Kasumi-1 (cell line): ENCODE measurements around the gene ARHGAP26.
"Not testable (repeated sequence)": the region's sequence is repeated elsewhere in the genome, so short reads cannot be mapped to it uniquely, and the experiment has no call there.

Experiments
- DNase-seq, 2 experiments: peaks; one replicate each; lab custom pipeline; 2025; lab: John Stamatoyannopoulos, UW

Gene ARHGAP26

GRCh38 chr5:143085319-143085917, 315.2 kb downstream of the ARHGAP26 start:
- DNase-seq = no peak

GRCh38 chr5:143086546-143086907, 316.4 kb downstream of the ARHGAP26 start:
- DNase-seq = no peak

DNA sequence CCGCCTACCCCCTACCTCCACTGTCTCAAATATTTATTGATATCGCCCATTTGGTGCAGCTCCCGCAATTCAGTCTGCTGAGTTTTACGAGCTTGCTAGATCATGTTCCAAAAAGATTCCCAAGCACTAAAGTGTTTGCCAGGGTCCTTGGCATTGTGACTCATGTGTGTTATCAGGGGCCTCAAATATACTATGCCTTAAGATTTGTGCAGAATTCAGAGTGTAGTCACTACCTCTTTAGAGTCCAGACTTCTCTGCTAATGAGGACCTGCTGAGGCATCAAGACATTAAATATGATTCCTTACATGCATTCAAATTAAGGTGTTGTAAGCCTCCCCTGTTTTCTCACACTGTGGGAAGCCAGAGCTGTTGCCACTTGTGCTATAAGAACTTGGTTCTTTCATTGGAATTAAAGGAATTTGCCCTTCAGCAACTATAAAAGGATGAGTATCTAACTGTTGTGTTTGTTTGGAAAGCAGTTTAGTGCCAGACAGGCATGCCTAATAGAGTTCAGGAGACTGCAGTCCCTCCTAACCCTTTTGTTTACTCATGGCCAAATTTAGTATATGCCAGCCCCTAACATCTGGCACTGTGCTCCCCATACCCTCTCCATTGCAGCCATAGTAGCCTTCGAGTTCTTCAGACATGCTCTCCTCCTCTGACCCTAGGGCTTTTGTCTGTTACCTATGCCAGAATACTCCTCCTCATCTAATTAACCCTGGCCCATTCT, 316.9 kb downstream of the ARHGAP26 start:
- DNase-seq = no peak

DNA sequence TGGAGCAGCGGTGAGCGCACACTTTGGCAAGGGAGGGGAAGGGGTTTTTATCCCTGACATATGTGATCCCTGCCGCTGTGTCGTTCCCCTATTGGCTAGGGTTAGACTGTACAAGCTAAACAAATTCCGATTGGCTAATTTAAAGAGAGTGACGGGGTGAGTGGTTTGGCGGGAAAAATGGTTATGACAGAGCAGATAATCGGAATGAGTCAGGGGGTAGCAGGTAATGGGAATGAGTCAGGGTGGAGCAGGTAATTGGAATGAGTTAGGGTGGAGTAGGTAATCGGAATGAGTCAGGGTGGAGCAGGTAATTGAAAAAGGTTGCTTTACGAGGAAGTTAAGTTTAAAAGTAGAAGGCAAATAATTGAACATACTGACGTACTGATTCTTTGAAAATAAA, 318.5 kb downstream of the ARHGAP26 start:
- not testable (repeated sequence) for DNase-seq

GRCh38 chr5:143090044-143090443, 319.9 kb downstream of the ARHGAP26 start:
- DNase-seq = not testable (repeated sequence)

GRCh38 chr5:143092711-143093451, 322.7 kb downstream of the ARHGAP26 start:
- not testable (repeated sequence) for DNase-seq

GRCh38 chr5:143093452-143094086, 323.4 kb downstream of the ARHGAP26 start:
- DNase-seq = no peak

GRCh38 chr5:143094087-143094521, 323.9 kb downstream of the ARHGAP26 start:
- no peak for DNase-seq

- DNase-seq = not testable (repeated sequence)
Measured at GRCh38 chr5:143094608-143095007, 324.4 kb downstream of the ARHGAP26 start.

GRCh38 chr5:143101121-143101520, 330.9 kb downstream of the ARHGAP26 start:
- DNase-seq = no peak

- peak in 1 of 2 experiments; percentile 10 for DNase-seq
Measured at GRCh38 chr5:143101725-143102386, 331.7 kb downstream of the ARHGAP26 start.

- no peak for DNase-seq
Measured at GRCh38 chr5:143102411-143102810, 332.2 kb downstream of the ARHGAP26 start.

GRCh38 chr5:143105216-143105905, 335.2 kb downstream of the ARHGAP26 start:
- no peak for DNase-seq

DNA sequence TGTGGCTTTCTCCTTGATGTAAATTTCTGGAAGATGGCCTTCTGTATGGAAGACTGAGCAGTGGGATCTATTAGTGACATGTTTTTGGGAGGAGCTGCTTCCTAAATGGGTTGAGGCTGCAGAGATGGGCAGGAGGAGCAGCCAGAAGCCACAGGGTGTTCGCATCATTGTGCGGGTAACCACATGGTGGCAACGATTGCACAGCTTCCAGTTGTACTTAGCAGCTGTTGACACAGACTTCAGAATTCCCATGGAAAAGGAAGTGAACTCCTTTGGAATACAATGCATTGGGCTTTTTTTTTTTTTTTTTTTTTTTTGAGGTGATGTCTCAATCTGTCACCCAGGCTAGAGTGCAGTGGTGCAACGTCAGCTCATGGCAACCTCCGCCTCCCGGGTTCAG, 336.0 kb downstream of the ARHGAP26 start:
- no peak for DNase-seq

DNA sequence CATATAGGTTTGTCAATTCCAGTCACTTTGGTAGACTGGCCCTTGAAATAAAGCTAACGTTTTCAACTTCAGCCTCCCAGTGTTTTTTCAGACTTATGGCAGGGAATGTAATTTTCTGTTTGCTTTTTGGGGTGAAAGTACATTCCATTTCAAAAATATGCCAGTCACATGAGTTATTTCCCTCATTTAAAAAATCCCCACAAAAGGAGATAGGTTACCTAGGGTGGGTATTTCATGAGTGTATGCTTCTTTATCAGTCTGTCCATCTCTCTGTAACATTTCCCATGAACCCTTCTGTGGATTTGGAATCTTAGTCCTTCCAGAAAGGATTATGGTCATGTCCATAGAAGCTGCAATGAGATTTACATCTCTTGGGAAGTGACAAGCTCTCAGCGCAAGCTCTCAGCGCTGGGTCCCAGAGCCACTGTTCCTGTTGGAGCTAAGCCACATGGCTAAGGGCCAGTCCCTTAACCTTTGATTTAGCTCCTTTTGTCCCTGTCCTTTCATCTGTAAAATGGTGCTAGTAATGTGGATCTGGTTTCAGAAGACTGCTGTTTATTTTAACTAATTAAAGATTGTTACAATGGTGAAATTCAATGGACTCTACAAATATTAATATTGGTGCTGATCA, 338.4 kb downstream of the ARHGAP26 start:
- no peak for DNase-seq

DNA sequence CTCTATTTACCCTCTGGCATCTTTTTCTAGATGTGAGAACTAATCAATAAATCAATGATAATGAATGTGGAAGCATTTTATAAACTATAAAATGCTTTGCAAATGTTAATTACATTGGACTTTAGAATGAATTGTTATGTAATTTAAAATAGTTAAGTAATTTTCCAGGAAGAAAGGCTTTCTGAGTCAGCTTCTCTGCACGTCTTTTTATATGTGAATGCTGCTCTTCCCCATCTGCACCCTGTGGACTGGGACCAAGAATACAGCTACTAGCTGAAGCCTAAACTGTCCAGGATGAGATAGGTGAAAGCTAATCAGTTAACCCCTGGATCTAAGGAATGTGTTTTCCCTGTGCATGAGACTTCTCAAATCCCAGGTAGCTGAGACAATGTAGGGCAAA, 340.4 kb downstream of the ARHGAP26 start:
- DNase-seq = no peak

DNA sequence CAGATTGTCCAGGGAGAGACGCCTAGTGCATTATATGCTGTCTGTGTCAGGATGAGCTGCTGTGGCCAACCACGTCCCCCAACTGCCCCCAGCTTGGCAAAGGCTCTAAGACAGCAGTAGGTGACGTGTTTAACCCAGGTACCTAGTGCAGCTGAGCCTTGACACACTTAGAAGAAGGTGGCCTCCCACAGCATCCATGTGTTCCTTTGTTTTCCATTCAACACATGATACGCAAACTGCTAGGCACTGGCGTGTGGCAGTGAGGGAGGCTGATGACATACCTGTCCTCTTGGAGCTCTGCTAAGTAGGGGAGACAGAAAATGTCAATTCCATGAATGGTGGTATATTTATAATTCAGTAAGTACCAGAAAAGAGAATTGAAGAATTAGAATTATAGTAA, 341.6 kb downstream of the ARHGAP26 start:
- DNase-seq = no peak

GRCh38 chr5:143113461-143113860, 343.3 kb downstream of the ARHGAP26 start:
- no peak for DNase-seq

- no peak for DNase-seq
Measured at GRCh38 chr5:143114481-143114880, 344.3 kb downstream of the ARHGAP26 start.

- DNase-seq = no peak
Measured at GRCh38 chr5:143115381-143115780, 345.2 kb downstream of the ARHGAP26 start.

- no peak for DNase-seq
Measured at GRCh38 chr5:143116814-143117213, 346.6 kb downstream of the ARHGAP26 start.
